ENCODE results near the gene CAPN1.

DNA sequence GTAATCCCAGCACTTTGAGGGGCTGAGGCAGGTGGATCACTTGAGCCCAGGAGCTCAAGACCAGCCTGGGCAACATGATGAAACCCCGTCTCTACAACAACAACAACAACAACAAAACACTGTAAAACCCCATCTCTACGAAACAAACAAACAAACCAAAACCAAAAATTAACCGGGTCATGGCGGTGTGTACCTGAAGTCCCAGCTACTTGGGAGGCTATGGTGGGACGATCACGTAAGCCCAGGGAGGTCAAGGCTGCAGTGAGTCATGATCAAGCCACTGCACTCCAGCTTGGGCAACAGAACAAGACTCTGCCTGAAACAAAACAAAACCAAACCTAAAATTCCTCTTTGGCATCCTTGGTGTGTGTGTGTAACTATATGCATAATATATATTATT, 73.0 kb downstream of the CAPN1 start:
- TF ChIP-seq, protein P1, sequence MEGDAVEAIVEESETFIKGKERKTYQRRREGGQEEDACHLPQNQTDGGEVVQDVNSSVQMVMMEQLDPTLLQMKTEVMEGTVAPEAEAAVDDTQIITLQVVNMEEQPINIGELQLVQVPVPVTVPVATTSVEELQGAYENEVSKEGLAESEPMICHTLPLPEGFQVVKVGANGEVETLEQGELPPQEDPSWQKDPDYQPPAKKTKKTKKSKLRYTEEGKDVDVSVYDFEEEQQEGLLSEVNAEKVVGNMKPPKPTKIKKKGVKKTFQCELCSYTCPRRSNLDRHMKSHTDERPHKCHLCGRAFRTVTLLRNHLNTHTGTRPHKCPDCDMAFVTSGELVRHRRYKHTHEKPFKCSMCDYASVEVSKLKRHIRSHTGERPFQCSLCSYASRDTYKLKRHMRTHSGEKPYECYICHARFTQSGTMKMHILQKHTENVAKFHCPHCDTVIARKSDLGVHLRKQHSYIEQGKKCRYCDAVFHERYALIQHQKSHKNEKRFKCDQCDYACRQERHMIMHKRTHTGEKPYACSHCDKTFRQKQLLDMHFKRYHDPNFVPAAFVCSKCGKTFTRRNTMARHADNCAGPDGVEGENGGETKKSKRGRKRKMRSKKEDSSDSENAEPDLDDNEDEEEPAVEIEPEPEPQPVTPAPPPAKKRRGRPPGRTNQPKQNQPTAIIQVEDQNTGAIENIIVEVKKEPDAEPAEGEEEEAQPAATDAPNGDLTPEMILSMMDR (IDR thresholded peaks at IDR 0.05), result no peak
- TF ChIP-seq EZH2 (IDR thresholded peaks at IDR 0.05; ENCODE audit: borderline replicate concordance, insufficient read depth, low read depth, low read length, poor library complexity, severe bottlenecking), result no peak
